CD14-positive monocyte (primary cell): ENCODE measurements around the gene PTGR3. TPM values are rescaled to one million over a fixed set of nuclear protein-coding genes. Genes with fewer than 3 reads are reported as not detected.

ENCODE experiments used
- DNase-seq, 3 donors: peaks; one replicate each; pipeline ENCODE4 v3.0.0-alpha.2; 2011 to 2022
- H2AFZ ChIP-seq: 2 replicates; pipeline ENCODE4 v1.6.0; 2012; ENCODE audit warnings: mild to moderate bottlenecking, low read depth, low read length, inconsistent platforms; ENCODE audit not compliant: insufficient read depth, poor library complexity, severe bottlenecking
- H3K27ac ChIP-seq, 2 donors: 1 replicate in 1 of 2; 2 replicates in 1 of 2; pipeline ENCODE4 v1.5.1; 2012 to 2013; ENCODE audit warnings: low read length in 2 of 2, control low read depth in 1 of 2, inconsistent platforms in 1 of 2, low read depth in 1 of 2, mild to moderate bottlenecking in 1 of 2
- H3K27me3 ChIP-seq, 2 donors: one replicate each; pipeline versions ENCODE4 v1.6.0 to v1.6.1; 2011 to 2013; ENCODE audit warnings: low read length in 2 of 2; ENCODE audit not compliant: control insufficient read depth in 2 of 2, insufficient read depth in 2 of 2
- H3K36me3 ChIP-seq, 2 donors: replicated peaks in 1 of 2; 1 replicate in 1 of 2; 2 replicates in 1 of 2; pipeline versions ENCODE4 v1.5.1 to v1.6.1; 2012 to 2013; ENCODE audit warnings: low read length in 2 of 2, control low read depth in 1 of 2, inconsistent platforms in 1 of 2, mild to moderate bottlenecking in 1 of 2; ENCODE audit not compliant: insufficient read depth in 2 of 2, control insufficient read depth in 1 of 2
- H3K4me1 ChIP-seq, 2 donors: 1 replicate in 1 of 2; 2 replicates in 1 of 2; pipeline versions ENCODE4 v1.5.1 to v1.6.1; 2012 to 2013; ENCODE audit warnings: low read length in 2 of 2, control low read depth in 1 of 2, inconsistent platforms in 1 of 2, mild to moderate bottlenecking in 1 of 2, moderate library complexity in 1 of 2; ENCODE audit not compliant: insufficient read depth in 2 of 2, control insufficient read depth in 1 of 2
- H3K4me2 ChIP-seq: replicated peaks from 2 replicates; pipeline ENCODE3; 2012; ENCODE audit warnings: low read length, moderate library complexity, mild to moderate bottlenecking; ENCODE audit not compliant: poor library complexity, severe bottlenecking; ENCODE audit errors: extremely low read depth
- H3K4me3 ChIP-seq, 3 experiments: fragments of 200-600 bp in 1 of 3; sonication (generic) in 1 of 3; replicated peaks in 1 of 3; 1 replicate in 2 of 3; 2 replicates in 1 of 3; pipeline ENCODE4 v1.5.1; 2011 to 2013; ENCODE audit warnings: low read length in 3 of 3, mild to moderate bottlenecking in 3 of 3, control low read depth in 2 of 3, low read depth in 2 of 3, inconsistent platforms in 1 of 3, moderate library complexity in 1 of 3
- H3K79me2 ChIP-seq: 2 replicates; pipeline ENCODE4 v1.6.0; 2012; ENCODE audit warnings: mild to moderate bottlenecking, control low read depth, inconsistent platforms, low read length, moderate library complexity; ENCODE audit not compliant: insufficient read depth
- H3K9ac ChIP-seq: 2 replicates; pipeline ENCODE4 v1.6.0; 2017; ENCODE audit warnings: low read length, mild to moderate bottlenecking; ENCODE audit not compliant: insufficient read depth, poor library complexity, severe bottlenecking
- H3K9me3 ChIP-seq, 2 donors: replicated peaks in 1 of 2; 1 replicate in 1 of 2; 2 replicates in 1 of 2; pipeline versions ENCODE4 v1.5.1 to v1.6.1; 2012 to 2013; ENCODE audit warnings: low read length in 2 of 2, control low read depth in 1 of 2; ENCODE audit not compliant: control insufficient read depth in 1 of 2, insufficient read depth in 1 of 2
- H4K20me1 ChIP-seq: 2 replicates; pipeline ENCODE4 v1.6.0; 2012; ENCODE audit warnings: mild to moderate bottlenecking, low read length, control low read depth, moderate library complexity; ENCODE audit not compliant: insufficient read depth
- H3K27ac Mint-ChIP-seq, 7 donors: one replicate each; pipeline ENCODE4 v1.8.0; 2020; ENCODE audit warnings: mild to moderate bottlenecking in 7 of 7, mixed read lengths in 7 of 7, moderate library complexity in 6 of 7, inconsistent platforms in 2 of 7
- H3K27me3 Mint-ChIP-seq, 3 donors: one replicate each; pipeline ENCODE4 v1.8.0; 2021 to 2022; ENCODE audit warnings: low read depth in 3 of 3, mild to moderate bottlenecking in 3 of 3, mixed read lengths in 3 of 3, moderate library complexity in 3 of 3, inconsistent platforms in 1 of 3
- H3K36me3 Mint-ChIP-seq, 2 donors: one replicate each; pipeline ENCODE4 v1.8.0; 2020; ENCODE audit warnings: mixed read lengths in 2 of 2, inconsistent platforms in 1 of 2, mild to moderate bottlenecking in 1 of 2
- H3K4me1 Mint-ChIP-seq: one replicate; pipeline ENCODE4 v1.8.0; 2020; ENCODE audit warnings: mild to moderate bottlenecking, mixed read lengths
- H3K4me3 Mint-ChIP-seq, 2 donors: one replicate each; pipeline ENCODE4 v1.8.0; 2020; ENCODE audit warnings: mild to moderate bottlenecking in 2 of 2, mixed read lengths in 2 of 2, moderate library complexity in 1 of 2
- H3K9me3 Mint-ChIP-seq, 7 donors: one replicate each; pipeline ENCODE4 v1.8.0; 2020 to 2022; ENCODE audit warnings: mixed read lengths in 7 of 7, mild to moderate bottlenecking in 6 of 7, moderate library complexity in 6 of 7, inconsistent platforms in 2 of 7
- CTCF ChIP-seq: fragments of 200-600 bp; IDR thresholded peaks from one replicate; pipeline ENCODE4 v1.8.0; 2022; ENCODE audit warnings: antibody characterized with exemption, mild to moderate bottlenecking
- WGBS: methylation state at CpG from one replicate; pipeline ENCODE4 v1.1.5; 2013; ENCODE audit warnings: missing lambda C conversion rate; ENCODE audit not compliant: insufficient coverage; 5-methylcytosine and 5-hydroxymethylcytosine counted together
- intact Hi-C, 2 donors: fragments of 100-400 bp; cut with micrococcal nuclease; formaldehyde crosslinking; loops; one replicate each; pipeline versions ENCODE4 v1.15.0 to v1.15.1; 2023
- polyA plus RNA-seq, 3 donors: library from polyadenylated mRNA; depleted of rRNA in 1 of 3; unstranded in 2 of 3; stranded (reverse) in 1 of 3; fragments of 300-500 nt in 2 of 3; fragments of >200 nt in 1 of 3; fragmentation: Illumina TruSeq in 2 of 3; gene quantifications; 1 replicate in 2 of 3; 2 replicates in 1 of 3; pipeline ENCODE4 v1.2.3, GENCODE V29; 2012 to 2021

PTGR3 gene
- polyA plus RNA-seq, 3 donors, result 15.5 to 27.5 (median 23.6) TPM

DNA sequence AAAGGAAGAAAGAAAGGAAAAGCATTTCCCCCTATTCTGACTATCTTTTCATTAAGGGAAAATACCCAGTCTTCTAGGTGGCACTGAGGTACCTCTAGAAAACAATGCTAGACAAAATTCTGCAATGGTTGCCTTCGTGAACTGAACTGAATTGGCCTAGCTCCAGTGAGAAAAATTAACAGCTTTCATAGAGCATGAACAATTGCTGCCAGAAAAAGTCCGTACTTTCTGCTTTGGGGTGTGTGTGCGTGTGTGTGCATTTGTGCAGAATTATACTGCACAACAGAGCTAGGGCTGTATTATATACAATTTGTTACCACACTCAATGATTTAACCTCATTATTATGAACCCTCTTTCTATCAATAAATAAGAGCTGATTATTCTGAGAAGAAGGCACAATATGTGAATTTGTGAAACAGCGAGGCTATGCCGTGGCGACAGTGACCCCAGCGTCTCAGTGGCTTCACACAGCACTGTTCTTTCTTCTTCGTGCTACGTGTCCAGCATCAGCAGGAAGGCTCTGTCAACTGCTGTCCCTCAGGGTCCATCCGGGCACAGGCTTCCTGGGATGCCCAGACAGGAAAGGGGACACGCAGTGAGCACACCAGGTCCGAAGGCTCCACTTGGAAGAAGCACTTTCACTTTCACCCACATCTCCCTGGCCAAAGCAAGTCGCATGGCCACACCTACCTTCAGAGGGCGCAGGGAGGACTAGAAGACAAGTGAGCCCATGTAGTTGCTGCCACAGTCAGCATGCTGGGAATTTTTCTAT lies 47.5 kb downstream of the PTGR3 start:
- peak overlapping the region in 6 of 7 donors; percentile 20 to 82 (median 68) for H3K27ac Mint-ChIP-seq
- H3K4me3 Mint-ChIP-seq, result peak overlapping the region; percentile 92 to 97
- H3K4me1 ChIP-seq, result no peaks in the 10 kb centered on the region
- intact Hi-C loops, result no loop called here
- H3K27ac ChIP-seq, result peak overlapping the region in 1 of 2 donors; percentile 69
- H3K79me2 ChIP-seq, result no peaks in the 10 kb centered on the region
- peaks cover 0 to 6% (median 2%) of the 10 kb centered on the region in 7 donors for H3K9me3 Mint-ChIP-seq
- peak overlapping the region; percentile 73 for H3K9ac ChIP-seq
- H3K27me3 ChIP-seq, result no peaks in the 10 kb centered on the region
- peak overlapping the region; percentile 94 for H2AFZ ChIP-seq
- peak overlapping the region; percentile 63 to 95 (median 89) for H3K4me3 ChIP-seq
- peak overlapping the region; percentile 68 for H3K4me2 ChIP-seq
- TF ChIP-seq CTCF, result no peak
- no peaks in the 10 kb centered on the region for H4K20me1 ChIP-seq
- peaks cover 16% of the 10 kb centered on the region for H3K4me1 Mint-ChIP-seq
- peak; percentile 36 to 43 (median 36) for DNase-seq
- peaks cover 4 to 8% (median 7%) of the 10 kb centered on the region in 3 donors for H3K27me3 Mint-ChIP-seq
- WGBS, result 11% methylated on average over 11 of the region's 14 CpGs
- no peaks in the 10 kb centered on the region for H3K9me3 ChIP-seq
- H3K36me3 Mint-ChIP-seq, result no peaks in the 10 kb centered on the region
- no peaks in the 10 kb centered on the region for H3K36me3 ChIP-seq

DNA sequence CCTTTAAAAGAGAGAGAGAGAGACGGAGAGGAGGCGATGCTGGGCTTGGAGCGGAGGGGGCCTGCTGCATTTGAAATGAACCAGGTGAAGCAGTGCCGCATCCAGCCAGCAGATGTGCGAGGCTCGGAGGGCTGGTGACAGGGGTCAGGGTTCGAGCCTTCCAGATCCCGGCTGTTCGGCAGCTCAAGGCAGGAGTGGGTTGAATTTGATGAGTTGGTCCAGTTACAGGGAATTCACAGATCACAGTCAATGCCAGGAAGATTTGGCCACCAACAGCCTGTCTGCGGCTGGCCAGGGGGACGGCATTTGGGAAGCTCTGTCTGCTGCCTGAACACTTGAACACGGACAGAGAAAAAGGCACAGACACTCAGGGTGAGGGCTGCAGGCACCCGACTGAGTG lies 48.6 kb downstream of the PTGR3 start:
- Histone ChIP-seq H3K27me3 (no peaks in the 10 kb centered on the region), H3K4me2 (no peak overlapping the region), H3K4me1 (no peaks in the 10 kb centered on the region), H2AFZ (no peak overlapping the region), H3K9me3 (peaks cover 0 to 3% of the 10 kb centered on the region in 2 donors), H3K79me2 (no peaks in the 10 kb centered on the region), H3K36me3 (no peaks in the 10 kb centered on the region), H3K27ac (no peak overlapping the region), H3K9ac (no peak overlapping the region), H4K20me1 (no peaks in the 10 kb centered on the region), H3K4me3 (no peak overlapping the region)
- no peak for DNase-seq
- peak overlapping the region in 1 of 2 donors; percentile 53 for H3K4me3 Mint-ChIP-seq
- 92% methylated on average over 11 of the region's 13 CpGs for WGBS
- H3K27ac Mint-ChIP-seq, result no peak overlapping the region
- TF ChIP-seq CTCF, result no peak
- peaks cover 16% of the 10 kb centered on the region for H3K4me1 Mint-ChIP-seq
- intact Hi-C loops, result no loop called here
- H3K27me3 Mint-ChIP-seq, result peaks cover 4 to 7% (median 6%) of the 10 kb centered on the region in 3 donors
- H3K9me3 Mint-ChIP-seq, result peaks cover 0 to 7% (median 0%) of the 10 kb centered on the region in 7 donors
- H3K36me3 Mint-ChIP-seq, result no peaks in the 10 kb centered on the region
